HepG2 (cell line): ENCODE measurements around the gene PHAX. TPM values are rescaled to one million over a fixed set of nuclear protein-coding genes. Genes with fewer than 3 reads are reported as not detected.

Experiments used
- ATAC-seq: fragments of 200-7000 bp; cut with Tn5 transposase; 3 replicates; pipeline ENCODE4 v1.9.1; 2020; ENCODE audit warnings: mild to moderate bottlenecking, moderate library complexity
- BruUV-seq: library from RNA; stranded (reverse); fragments of 400-500 nt; replicated peaks from 2 replicates; lab custom pipeline; 2021; lab: Mats Ljungman, UMichigan
- CTCF ChIA-PET: fragments of 300-600 bp; formaldehyde crosslinking; extraction: SDS; loops from one replicate; lab custom pipeline; 2021; ENCODE audit warnings: low total read pairs, inconsistent platforms, low intra/inter-chr PET ratio; lab: Yijun Ruan, JAX
- POLR2A ChIA-PET: fragments of 350-600 bp; sonication (Branson Sonifier 250); formaldehyde crosslinking; loops from one replicate; lab custom pipeline; 2020; ENCODE audit warnings: antibody characterized with exemption, inconsistent platforms; lab: Yijun Ruan, JAX
- DNase-seq: peaks from one replicate; pipeline ENCODE4 v3.0.0-alpha.2; 2015; ENCODE audit warnings: low spot score
- FAIRE-seq: peaks from 3 replicates; lab custom pipeline; 2011; peaks lifted over from hg19 to GRCh38; lab: Jason Lieb, UNC
- H2AFZ ChIP-seq: one replicate; pipeline ENCODE4 v1.6.1; 2011; ENCODE audit warnings: low read length, inconsistent platforms
- H3K27ac ChIP-seq: fragments of 300-600 bp; 3 replicates; pipeline ENCODE4 v1.8.0; 2011; ENCODE audit warnings: mixed run types, mild to moderate bottlenecking, mixed read lengths, low read length, inconsistent platforms; ENCODE audit not compliant: insufficient read depth; ENCODE audit errors: extremely low read length
- H3K27me3 ChIP-seq, 2 experiments: fragments of 200-600 bp in 1 of 2; 2 replicates in 1 of 2; 3 replicates in 1 of 2; pipeline versions ENCODE4 v1.6.0 to v1.8.0; 2011; ENCODE audit warnings: low read length in 2 of 2, mild to moderate bottlenecking in 2 of 2, moderate library complexity in 2 of 2, inconsistent platforms in 1 of 2; ENCODE audit not compliant: insufficient read depth in 2 of 2, control insufficient read depth in 1 of 2
- H3K36me3 ChIP-seq, 2 experiments: fragments of 200-600 bp in 1 of 2; replicated peaks in 1 of 2; 2 replicates in 1 of 2; 3 replicates in 1 of 2; pipeline versions ENCODE4 v1.5.1 to v1.8.0; 2011; ENCODE audit warnings: low read length in 2 of 2, inconsistent platforms in 1 of 2; ENCODE audit not compliant: insufficient read depth in 2 of 2, control insufficient read depth in 1 of 2
- H3K4me1 ChIP-seq: 2 replicates; pipeline ENCODE4 v1.5.1; 2012; ENCODE audit warnings: low read length, inconsistent platforms; ENCODE audit not compliant: insufficient read depth
- H3K4me2 ChIP-seq: 2 replicates; pipeline ENCODE4 v1.6.0; 2011; ENCODE audit warnings: low read depth, low read length, inconsistent platforms
- H3K4me3 ChIP-seq, 3 experiments: fragments of 200-600 bp in 1 of 3; sonication (generic), shearing (Covaris generic) in 1 of 3; replicated peaks in 1 of 3; 2 replicates each; pipeline ENCODE4 v1.5.1; 2011 to 2016; ENCODE audit warnings: low read length in 3 of 3, inconsistent platforms in 2 of 3, low read depth in 2 of 3, mild to moderate bottlenecking in 2 of 3, control low read depth in 1 of 3, mixed read lengths in 1 of 3; ENCODE audit not compliant: insufficient read depth in 1 of 3
- H3K79me2 ChIP-seq: one replicate; pipeline ENCODE4 v1.6.1; 2011; ENCODE audit warnings: low read length, inconsistent platforms; ENCODE audit not compliant: insufficient read depth
- H3K9ac ChIP-seq: 2 replicates; pipeline ENCODE4 v1.6.0; 2011; ENCODE audit warnings: mild to moderate bottlenecking, low read depth, low read length, inconsistent platforms; ENCODE audit not compliant: insufficient read depth
- H3K9me3 ChIP-seq: 2 replicates; pipeline ENCODE4 v1.5.1; 2012; ENCODE audit warnings: mild to moderate bottlenecking, low read length
- H4K20me1 ChIP-seq: 2 replicates; pipeline ENCODE4 v1.6.0; 2011; ENCODE audit warnings: inconsistent platforms, mild to moderate bottlenecking, low read length, moderate library complexity; ENCODE audit not compliant: insufficient read depth
- ATF1 ChIP-seq: IDR thresholded peaks from 2 replicates; pipeline ENCODE4 v1.6.1; 2016; ENCODE audit warnings: mild to moderate bottlenecking, control low read depth
- GTF3A ChIP-seq: sonication (generic); formaldehyde crosslinking; conservative IDR thresholded peaks from 2 replicates; pipeline ENCODE4 v1.4.0; 2020; ENCODE audit warnings: mild to moderate bottlenecking, missing genetic modification reagents
- KAT7 ChIP-seq: IDR thresholded peaks from 2 replicates; pipeline ENCODE4 v1.6.1; 2018; ENCODE audit warnings: borderline replicate concordance, missing compliant biosample characterization
- SP2 ChIP-seq: sonication (generic); formaldehyde crosslinking; IDR thresholded peaks from 2 replicates; pipeline ENCODE4 v1.5.1; 2020; ENCODE audit warnings: mild to moderate bottlenecking, missing genetic modification reagents
- SP4 ChIP-seq: sonication (generic); formaldehyde crosslinking; IDR thresholded peaks from 2 replicates; pipeline ENCODE4 v1.8.1; 2023; ENCODE audit warnings: mild to moderate bottlenecking, missing genetic modification reagents
- ZNF33A ChIP-seq: sonication (generic); formaldehyde crosslinking; IDR thresholded peaks from 2 replicates; pipeline ENCODE4 v1.5.1; 2020; ENCODE audit warnings: missing genetic modification reagents, mild to moderate bottlenecking, moderate library complexity, borderline replicate concordance
- ZNF354B ChIP-seq: sonication (generic); formaldehyde crosslinking; IDR thresholded peaks from 2 replicates; pipeline ENCODE4 v1.8.0; 2022; ENCODE audit warnings: mild to moderate bottlenecking, missing genetic modification reagents
- ZNF460 ChIP-seq: sonication (generic); formaldehyde crosslinking; IDR thresholded peaks from 2 replicates; pipeline ENCODE4 v1.5.1; 2020; ENCODE audit warnings: missing genetic modification reagents, mild to moderate bottlenecking, borderline replicate concordance
- ZNF614 ChIP-seq: IDR thresholded peaks from 2 replicates; pipeline ENCODE4 v1.6.1; 2018; ENCODE audit warnings: missing biosample characterization, missing genetic modification reagents, inconsistent platforms, borderline replicate concordance
- ZNF816 ChIP-seq: sonication (generic); formaldehyde crosslinking; IDR thresholded peaks from 2 replicates; pipeline ENCODE4 v1.8.0; 2022; ENCODE audit warnings: missing genetic modification reagents, mild to moderate bottlenecking, borderline replicate concordance
- ZSCAN29 ChIP-seq: sonication (generic); formaldehyde crosslinking; conservative IDR thresholded peaks from 2 replicates; pipeline ENCODE4 v1.4.0; 2020; ENCODE audit warnings: mild to moderate bottlenecking, missing genetic modification reagents
- WGBS: methylation state at CpG from one replicate; pipeline ENCODE4 v1.1.6; 2017; ENCODE audit warnings: low lambda C conversion rate; 5-methylcytosine and 5-hydroxymethylcytosine counted together
- in situ Hi-C: cut with HindIII; loops from 2 replicates; pipeline ENCODE4 v1.10.0; 2017; ENCODE audit warnings: low pct_unique_long_range_greater_than_20kb; ENCODE audit not compliant: extremely low pct_ligation_motif_present
- intact Hi-C: fragments of 100-400 bp; cut with micrococcal nuclease; formaldehyde crosslinking; loops from one replicate; pipeline ENCODE4 v1.10.0; 2022; ENCODE audit not compliant: unreplicated experiment
- polyA plus RNA-seq, 8 experiments: library from polyadenylated mRNA; depleted of rRNA in 3 of 8; stranded (reverse) in 7 of 8; unstranded in 1 of 8; fragments of >200 nt; fragmentation: Illumina TruSeq in 4 of 8; extraction: Trizol in 4 of 8; gene quantifications; 2 replicates each; pipeline versions ENCODE4 v1.2.1 to v1.2.3, GENCODE V29; 2011 to 2016; ENCODE audit warnings: low read depth in 4 of 8, missing spikeins in 1 of 8, mixed read lengths in 1 of 8; ENCODE audit not compliant: insufficient read depth in 1 of 8
- total RNA-seq, 5 experiments: library from RNA; depleted of rRNA; stranded (reverse); fragments of >200 nt; fragmentation: Illumina TruSeq; extraction: Trizol; gene quantifications; 2 replicates each; pipeline ENCODE4 v1.2.3, GENCODE V29; 2016; ENCODE audit warnings: low read depth in 1 of 5

Gene PHAX
- total and polyA plus RNA-seq, 2 of the 13 experiments (the other 11 are each of a cell fraction or from before 2014, with no cell fraction given), result 20.0 to 59.7 TPM

DNA sequence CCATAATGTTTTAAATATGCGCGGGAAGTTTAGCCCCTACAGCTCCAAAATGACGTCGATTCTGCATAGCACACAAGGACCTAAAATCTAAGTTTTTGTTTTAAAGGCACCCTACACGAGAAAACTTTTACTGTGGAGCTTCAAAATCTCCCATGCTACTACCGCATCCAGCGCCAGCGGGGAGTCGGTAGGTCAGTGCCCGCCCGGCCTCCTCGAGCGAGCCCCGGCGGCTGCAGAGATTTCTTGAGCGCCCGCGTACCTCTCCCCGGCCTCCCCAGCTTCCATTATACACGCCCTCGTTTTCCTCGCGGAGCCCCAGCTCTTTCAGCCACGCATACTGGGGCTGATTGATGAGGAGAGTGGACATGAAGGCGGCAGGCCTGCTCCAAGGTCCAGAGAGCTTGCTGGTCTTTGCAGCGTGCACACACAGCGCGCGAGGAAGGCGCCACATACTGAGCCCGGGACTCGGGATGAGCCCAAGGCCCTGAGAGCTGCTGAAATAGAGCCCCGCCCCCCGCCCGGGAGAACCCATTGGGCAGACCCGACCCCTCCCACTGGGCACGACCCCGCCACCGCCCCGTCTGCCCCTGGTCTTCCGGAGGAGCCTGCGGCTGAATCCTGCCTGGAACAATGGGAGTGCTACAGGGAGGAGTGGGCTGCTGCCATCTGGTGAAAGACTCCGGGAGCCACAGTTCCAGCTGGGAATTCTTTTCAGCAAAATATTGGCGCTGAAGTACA lies 5.8 kb upstream of the PHAX start, which contains the start of gene ALDH7A1 (continued):
- peak; percentile 83; the same call in 1 of the 2 replicates for TF ChIP-seq ZNF614

DNA sequence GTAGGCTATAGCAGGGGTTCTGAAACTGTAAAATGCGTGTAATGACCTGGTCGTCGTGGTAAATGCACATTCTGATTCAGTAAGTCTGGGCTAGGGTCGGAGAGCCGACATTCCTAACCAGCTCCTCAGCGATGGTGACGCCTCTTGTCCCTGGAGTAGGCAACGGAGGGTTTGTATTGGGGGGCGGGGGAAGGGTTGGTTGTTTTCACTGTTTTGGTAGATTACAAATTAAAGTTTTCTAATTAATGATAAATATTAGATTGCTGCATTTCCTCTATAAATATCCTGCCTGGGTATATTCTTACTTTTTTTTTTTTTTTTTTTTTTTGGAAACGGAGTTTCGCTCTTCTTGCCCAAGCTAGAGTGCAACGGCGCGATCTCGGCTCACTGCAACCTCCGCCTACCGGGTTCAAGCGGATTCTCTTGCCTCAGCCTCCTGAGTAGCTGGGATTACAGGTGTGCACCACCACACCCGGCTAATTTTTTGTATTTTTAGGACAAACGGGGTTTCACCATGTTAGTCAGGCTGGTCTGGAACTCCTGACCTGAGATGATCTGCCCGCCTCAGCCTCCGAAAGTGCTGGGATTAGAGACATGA lies 5.2 kb upstream of the PHAX start:
- Histone ChIP-seq H4K20me1 (no peaks in the 10 kb centered on the region; the same call in 1 of the 2 replicates), H3K4me2 (peak overlapping the region; percentile 97), H3K27ac (peak overlapping the region; percentile 86), H2AFZ (peak overlapping the region; percentile 100), H3K27me3 (no peaks in the 10 kb centered on the region; a peak in 1 of 5 replicates), H3K4me1 (peaks cover 54% of the 10 kb centered on the region), H3K4me3 (peak overlapping the region; percentile 57 to 85 (median 76)), H3K36me3 (peaks cover 2 to 8% of the 10 kb centered on the region in 2 experiments; a peak in 3 of 5 replicates), H3K79me2 (peaks cover 23% of the 10 kb centered on the region), H3K9me3 (no peaks in the 10 kb centered on the region), H3K9ac (peak overlapping the region; percentile 71)
- FAIRE-seq, result no peak
- 0 out of 2 replicates have a peak, but pooled peaks have one; percentile 33 for TF ChIP-seq SP2 (CRISPR knock-in tag)
- TF ChIP-seq ZNF816, result 0 out of 2 replicates have a peak, but pooled peaks have one; percentile 6
- no peak for TF ChIP-seq GTF3A (CRISPR knock-in tag)
- 0 out of 2 replicates have a peak, but pooled peaks have one; percentile 2 for TF ChIP-seq ATF1 (CRISPR knock-in tag)
- TF ChIP-seq SP4, result no peak
- TF ChIP-seq ZNF460, result peak; percentile 56; the same call in 1 of the 2 replicates
- 0 out of 2 replicates have a peak, but pooled peaks have one; percentile 9 for TF ChIP-seq ZNF33A (CRISPR knock-in tag)
- TF ChIP-seq ZSCAN29 (CRISPR knock-in tag), result no peak
- 0 out of 2 replicates have a peak, but pooled peaks have one; percentile 9 for TF ChIP-seq KAT7 (CRISPR knock-in tag)
- no peak for TF ChIP-seq ZNF354B (CRISPR knock-in tag)
- in situ Hi-C loops, result no loop called here
- ChIA-PET CTCF (interaction anchor here (0.7 to 1.5 kb wide), 2 partner anchors 52 to 61 kb away, joined by 3 to 6 read pairs; no protein-coding TSS in a partner anchor), POLR2A (interaction anchor here (0.8 to 3.3 kb wide), 16 partner anchors 10 to 477 kb away, joined by 3 to 16 read pairs (median 6); partner anchors contain the start of genes C5orf63 and LMNB1)
- WGBS, result 49% methylated on average over 22 of the region's 22 CpGs
- intact Hi-C loops, result loop anchor here (1.0 to 5.0 kb wide), 7 partner anchors 51 to 883 kb away; partner anchors contain the start of gene LMNB1
- no peak for DNase-seq
- BruUV-seq, result TSS peak; percentile 68
- ATAC-seq, result no peak
